GM18505 (cell line): ENCODE measurements around the gene SHISA7.
"Not testable (repeated sequence)": the region's sequence is repeated elsewhere in the genome, so short reads cannot be mapped to it uniquely, and the experiment has no call there.

Experiments used
- ATAC-seq: cut with Tn5 transposase; IDR thresholded peaks from one replicate; pipeline ENCODE4 v1.9.1; 2021; ENCODE audit not compliant: unreplicated experiment
- POLR2A ChIP-seq: IDR thresholded peaks from 4 replicates; pipeline ENCODE4 v1.6.1; 2011; ENCODE audit warnings: borderline replicate concordance; ENCODE audit not compliant: insufficient read depth, insufficient read length; ENCODE audit errors: extremely low read depth

Gene SHISA7

GRCh38 chr19:55408533-55408872 lies 34.6 kb downstream of the SHISA7 start:
- ATAC-seq: no peak
- no peak for TF ChIP-seq POLR2A

- peak; percentile 74 for ATAC-seq
- peak; percentile 42 for TF ChIP-seq POLR2A
These were observed 35.1 kb downstream of the SHISA7 start for GRCh38 chr19:55407800-55408532.

- peak; percentile 99 for TF ChIP-seq POLR2A
These were observed 35.6 kb downstream of the SHISA7 start, which contains the start of gene UBE2S for GRCh38 chr19:55407550-55407799. Gene UBE2S (minus strand): TSS chr19:55407788. CDS start chr19:55407589, 199 bp downstream.

GRCh38 chr19:55406826-55407549 lies 36.1 kb downstream of the SHISA7 start:
- ATAC-seq: no peak
- TF ChIP-seq POLR2A: no peak

More at GRCh38 chr19:55407550-55407799, 35.6 kb downstream of the SHISA7 start, which contains the start of gene UBE2S:
- peak; percentile 21 for ATAC-seq

- no peak for TF ChIP-seq POLR2A
- ATAC-seq: no peak
These were observed 36.8 kb downstream of the SHISA7 start for GRCh38 chr19:55406091-55406825.

- no peak for ATAC-seq
- no peak for TF ChIP-seq POLR2A
These were observed 37.5 kb downstream of the SHISA7 start for GRCh38 chr19:55405638-55406037.

GRCh38 chr19:55402509-55402908 lies 40.6 kb downstream of the SHISA7 start:
- ATAC-seq: no peak
- TF ChIP-seq POLR2A: no peak

GRCh38 chr19:55401390-55401789 lies 41.7 kb downstream of the SHISA7 start:
- not testable (repeated sequence) for ATAC-seq

GRCh38 chr19:55400281-55401087 lies 42.6 kb downstream of the SHISA7 start:
- ATAC-seq: no peak

GRCh38 chr19:55398200-55398925 lies 44.7 kb downstream of the SHISA7 start:
- TF ChIP-seq POLR2A: no peak
- no peak for ATAC-seq

More at GRCh38 chr19:55400281-55401087, 42.6 kb downstream of the SHISA7 start:
- no peak for TF ChIP-seq POLR2A

GRCh38 chr19:55392820-55393761 lies 50.0 kb downstream of the SHISA7 start:
- TF ChIP-seq POLR2A: no peak
- ATAC-seq: no peak
